ENCODE data around the gene RPS3. TPM values are rescaled to one million over a fixed set of nuclear protein-coding genes. Genes with fewer than 3 reads are reported as not detected.
A peak's percentile ranks its signal among the peaks of the same experiment; 100 is the strongest.

The RPS3 gene
- total RNA-seq, 1 donor from 2014 or later: 1,761 TPM

GRCh38 chr11:75440960-75441803 lies 41.9 kb downstream of the RPS3 start:
- intact Hi-C loops (cut with DNase I): no loop called here

DNA sequence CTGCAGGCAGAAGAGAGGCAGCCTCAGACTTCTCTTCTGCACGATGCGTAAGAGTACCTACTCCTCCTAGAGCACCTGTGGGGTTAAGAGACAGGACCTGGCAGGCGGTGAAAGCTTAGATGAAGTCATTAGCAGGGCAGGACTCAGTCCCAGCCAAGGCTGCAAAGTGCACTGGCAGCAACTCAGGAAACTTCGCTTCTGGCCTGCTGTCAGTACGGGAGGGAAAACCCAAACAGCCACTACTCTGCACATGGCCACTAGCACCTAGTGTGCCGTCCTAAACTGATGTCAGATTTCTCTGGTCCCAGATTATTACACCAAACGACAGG lies 42.5 kb downstream of the RPS3 start:
- TF ChIP-seq, protein P1, sequence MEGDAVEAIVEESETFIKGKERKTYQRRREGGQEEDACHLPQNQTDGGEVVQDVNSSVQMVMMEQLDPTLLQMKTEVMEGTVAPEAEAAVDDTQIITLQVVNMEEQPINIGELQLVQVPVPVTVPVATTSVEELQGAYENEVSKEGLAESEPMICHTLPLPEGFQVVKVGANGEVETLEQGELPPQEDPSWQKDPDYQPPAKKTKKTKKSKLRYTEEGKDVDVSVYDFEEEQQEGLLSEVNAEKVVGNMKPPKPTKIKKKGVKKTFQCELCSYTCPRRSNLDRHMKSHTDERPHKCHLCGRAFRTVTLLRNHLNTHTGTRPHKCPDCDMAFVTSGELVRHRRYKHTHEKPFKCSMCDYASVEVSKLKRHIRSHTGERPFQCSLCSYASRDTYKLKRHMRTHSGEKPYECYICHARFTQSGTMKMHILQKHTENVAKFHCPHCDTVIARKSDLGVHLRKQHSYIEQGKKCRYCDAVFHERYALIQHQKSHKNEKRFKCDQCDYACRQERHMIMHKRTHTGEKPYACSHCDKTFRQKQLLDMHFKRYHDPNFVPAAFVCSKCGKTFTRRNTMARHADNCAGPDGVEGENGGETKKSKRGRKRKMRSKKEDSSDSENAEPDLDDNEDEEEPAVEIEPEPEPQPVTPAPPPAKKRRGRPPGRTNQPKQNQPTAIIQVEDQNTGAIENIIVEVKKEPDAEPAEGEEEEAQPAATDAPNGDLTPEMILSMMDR (IDR thresholded peaks at IDR 0.05): no peak
- Histone ChIP-seq H3K36me3 (peaks cover 3% of the 10 kb centered on the region), H3K4me1 (peaks cover 4% of the 10 kb centered on the region), H3K27me3 (ENCODE audit: low read depth) (no peaks in the 10 kb centered on the region), H3K4me3 (no peak overlapping the region), H3K27ac (no peak overlapping the region), H3K9me3 (no peaks in the 10 kb centered on the region)
- intact Hi-C loops (cut with DNase I): no loop called here
- peak in 1 of 2 donors; percentile 67 for ATAC-seq
- DNase-seq: no peak

More at GRCh38 chr11:75440960-75441803, 41.9 kb downstream of the RPS3 start:
- Histone ChIP-seq H3K4me1 (peaks cover 4% of the 10 kb centered on the region), H3K36me3 (peaks cover 3% of the 10 kb centered on the region), H3K27ac (no peak overlapping the region), H3K9me3 (no peaks in the 10 kb centered on the region), H3K27me3 (ENCODE audit: low read depth) (no peaks in the 10 kb centered on the region), H3K4me3 (no peak overlapping the region)
- ATAC-seq (no peak), DNase-seq (no peak)
- TF ChIP-seq, protein P1 (IDR thresholded peaks at IDR 0.05): no peak

- H3K27ac ChIP-seq: no peak overlapping the region
- peaks cover 4% of the 10 kb centered on the region for H3K4me1 ChIP-seq
- H3K36me3 ChIP-seq: peaks cover 3% of the 10 kb centered on the region
- H3K27me3 ChIP-seq (ENCODE audit: low read depth): no peaks in the 10 kb centered on the region
- DNase-seq (no peak), ATAC-seq (no peak)
- intact Hi-C loops (cut with DNase I): no loop called here
- no peaks in the 10 kb centered on the region for H3K9me3 ChIP-seq
- TF ChIP-seq, protein P1 (IDR thresholded peaks at IDR 0.05): no peak
- no peak overlapping the region for H3K4me3 ChIP-seq
These were observed 43.0 kb downstream of the RPS3 start for GRCh38 chr11:75442161-75442885.

DNA sequence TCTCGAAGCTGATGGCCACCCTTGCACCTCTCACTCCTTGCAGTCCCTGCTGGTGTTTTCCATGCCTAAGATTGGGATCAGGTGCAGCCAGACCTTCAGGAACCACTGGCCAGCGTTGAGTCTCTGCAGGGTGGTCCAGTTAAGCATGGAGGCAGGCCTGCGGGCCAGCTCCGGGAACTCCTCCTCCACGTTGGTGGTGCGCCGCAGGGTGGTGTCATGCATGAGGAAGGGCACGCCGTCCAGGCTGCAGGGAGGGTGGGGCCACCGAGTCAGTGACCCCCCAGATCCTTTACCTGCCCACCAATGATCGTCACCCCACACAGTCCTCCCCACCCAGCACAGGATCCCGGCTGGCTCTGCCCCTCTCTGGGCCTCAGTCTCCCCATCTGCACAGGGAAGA lies 43.7 kb downstream of the RPS3 start:
- ATAC-seq (no peak), DNase-seq (no peak)
- TF ChIP-seq, protein P1 (IDR thresholded peaks at IDR 0.05): no peak
- no peak overlapping the region for H3K4me3 ChIP-seq
- H3K36me3 ChIP-seq: peaks cover 3% of the 10 kb centered on the region
- peaks cover 4% of the 10 kb centered on the region for H3K4me1 ChIP-seq
- intact Hi-C loops (cut with DNase I): no loop called here
- no peaks in the 10 kb centered on the region for H3K9me3 ChIP-seq
- no peak overlapping the region for H3K27ac ChIP-seq
- H3K27me3 ChIP-seq (ENCODE audit: low read depth): no peaks in the 10 kb centered on the region

DNA sequence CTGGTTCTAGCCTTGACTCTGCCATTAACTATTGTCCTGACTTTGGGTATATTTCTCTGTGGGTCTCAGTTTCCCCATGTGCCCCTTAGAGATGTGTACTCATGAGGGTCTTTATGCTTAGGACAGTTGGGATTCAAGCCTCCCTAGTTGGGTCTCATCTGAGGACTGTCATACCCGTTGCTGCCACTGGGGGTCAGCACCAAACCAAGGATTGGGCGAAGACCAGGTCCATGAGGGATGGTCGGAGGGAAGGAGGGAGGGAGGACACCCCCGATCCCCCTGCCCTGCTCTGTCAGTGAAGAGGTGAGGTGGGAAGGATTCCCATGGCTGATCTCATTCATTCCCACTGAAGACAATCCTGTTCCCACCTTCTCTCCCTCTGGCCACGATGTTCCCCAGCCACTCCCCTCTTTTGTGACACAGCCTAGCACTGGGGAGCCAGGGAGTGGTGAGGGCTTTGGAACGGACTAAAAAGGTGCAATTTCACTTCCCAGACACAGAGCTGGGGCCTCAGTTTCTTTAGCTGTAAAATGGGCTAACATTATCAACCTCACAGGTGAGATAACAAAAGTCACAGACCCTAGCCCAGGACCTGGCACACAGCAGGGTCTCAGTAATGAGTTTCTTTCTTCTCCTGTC lies 46.1 kb downstream of the RPS3 start:
- TF ChIP-seq, protein P1 (IDR thresholded peaks at IDR 0.05): peak; percentile 96
- DNase-seq (peak; percentile 75), ATAC-seq (peak; percentile 75 to 80)
- Histone ChIP-seq H3K4me3 (no peak overlapping the region), H3K27ac (no peak overlapping the region), H3K36me3 (peaks cover 3% of the 10 kb centered on the region), H3K4me1 (peaks cover 4% of the 10 kb centered on the region), H3K9me3 (no peaks in the 10 kb centered on the region), H3K27me3 (ENCODE audit: low read depth) (no peaks in the 10 kb centered on the region)
- intact Hi-C loops (cut with DNase I): loop anchor here (5.0 kb wide), 1 partner anchor 87 kb away; no protein-coding TSS in a partner anchor

Data from lower lobe of right lung (tissue), 2 donors.